ENCODE results near the gene MAN1C1.

- TF ChIP-seq CTCF (IDR thresholded peaks at IDR 0.05) (peak; percentile 11 to 21 (median 12)), POLR2A (IDR thresholded peaks at IDR 0.05) (no peak)
These were observed 181.3 kb downstream of the MAN1C1 start for GRCh38 chr1:25797939-25798338.
